NCI-H1092 (cell line): ENCODE measurements around the gene CDR2.
"Not testable (repeated sequence)": the region's sequence is repeated elsewhere in the genome, so short reads cannot be mapped to it uniquely, and the experiment has no call there.

Source experiments
- DNase-seq: peaks from one replicate; lab custom pipeline; 2025; lab: John Stamatoyannopoulos, UW

CDR2 gene

DNA sequence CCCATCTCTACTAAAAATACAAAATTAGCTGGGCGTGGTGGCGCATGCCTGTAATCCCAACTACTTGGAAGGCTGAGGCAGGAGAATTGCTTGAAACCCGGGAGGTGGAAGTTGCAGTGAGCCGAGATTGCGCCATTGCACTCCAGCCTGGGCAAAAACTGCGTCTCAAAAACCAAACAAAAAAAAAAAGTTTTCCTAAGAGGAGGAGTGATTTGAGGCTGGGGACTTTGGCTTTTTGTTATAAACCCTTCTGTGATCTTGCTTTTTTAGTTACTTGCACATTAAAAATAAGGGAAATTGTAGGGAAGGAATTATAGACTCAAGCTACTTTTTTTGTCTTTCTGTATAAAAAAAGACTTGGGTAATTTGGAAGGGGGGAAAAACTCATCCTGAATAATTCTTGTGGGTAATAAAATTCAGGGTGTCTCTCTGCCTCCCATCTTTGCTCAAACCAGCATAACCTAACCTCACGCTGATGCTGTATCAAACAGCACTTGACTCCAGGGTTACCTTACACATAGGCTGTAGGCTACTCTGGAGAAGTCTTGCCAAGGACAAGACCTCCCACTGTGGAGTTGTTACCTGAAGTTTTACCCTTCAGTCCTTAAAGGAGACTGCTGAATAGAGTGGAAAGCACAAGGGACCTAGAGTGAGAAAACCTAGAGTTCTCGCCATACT, 1.7 kb upstream of the CDR2 start:
- no peak for DNase-seq

DNA sequence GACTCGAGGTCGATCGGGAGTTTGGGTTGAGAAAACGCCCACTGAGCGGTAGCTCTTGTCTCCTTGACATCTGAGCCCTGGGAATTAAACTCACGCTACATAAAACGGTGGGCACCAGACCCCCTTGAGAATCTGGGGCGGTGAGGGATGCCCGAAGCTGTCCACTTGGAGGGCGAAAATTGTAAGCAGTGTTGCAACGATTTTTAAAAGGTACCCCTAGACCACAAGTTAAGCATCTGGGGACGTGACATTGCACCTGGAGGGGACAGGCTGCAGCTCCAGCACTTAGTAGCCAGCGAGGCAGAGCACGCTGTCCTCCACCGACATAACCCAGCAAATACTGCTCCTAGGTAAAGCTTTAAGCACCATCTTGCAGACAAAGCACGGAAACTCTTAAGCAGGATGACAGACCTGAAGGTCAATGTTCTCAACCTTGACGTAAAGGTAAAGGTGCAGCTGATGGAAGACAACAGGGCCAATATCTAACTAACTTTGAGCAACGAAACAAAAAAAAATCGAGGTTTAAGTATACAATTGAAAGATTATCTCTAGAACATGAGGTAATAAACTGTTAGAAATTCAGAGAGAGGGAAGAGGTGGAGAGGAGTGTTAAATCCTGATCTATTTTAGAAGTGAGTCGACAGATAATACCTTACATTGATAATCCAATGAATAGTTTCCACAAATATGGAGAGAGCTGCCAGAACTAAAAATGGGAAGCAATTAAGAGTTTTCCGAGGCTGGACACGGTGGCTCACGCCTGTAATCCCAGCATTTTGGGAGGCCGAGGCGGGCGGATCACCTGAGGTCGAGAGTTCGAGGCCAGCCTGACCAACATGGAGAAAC, 921 bp upstream of the CDR2 start:
- peak; percentile 17 for DNase-seq

DNA sequence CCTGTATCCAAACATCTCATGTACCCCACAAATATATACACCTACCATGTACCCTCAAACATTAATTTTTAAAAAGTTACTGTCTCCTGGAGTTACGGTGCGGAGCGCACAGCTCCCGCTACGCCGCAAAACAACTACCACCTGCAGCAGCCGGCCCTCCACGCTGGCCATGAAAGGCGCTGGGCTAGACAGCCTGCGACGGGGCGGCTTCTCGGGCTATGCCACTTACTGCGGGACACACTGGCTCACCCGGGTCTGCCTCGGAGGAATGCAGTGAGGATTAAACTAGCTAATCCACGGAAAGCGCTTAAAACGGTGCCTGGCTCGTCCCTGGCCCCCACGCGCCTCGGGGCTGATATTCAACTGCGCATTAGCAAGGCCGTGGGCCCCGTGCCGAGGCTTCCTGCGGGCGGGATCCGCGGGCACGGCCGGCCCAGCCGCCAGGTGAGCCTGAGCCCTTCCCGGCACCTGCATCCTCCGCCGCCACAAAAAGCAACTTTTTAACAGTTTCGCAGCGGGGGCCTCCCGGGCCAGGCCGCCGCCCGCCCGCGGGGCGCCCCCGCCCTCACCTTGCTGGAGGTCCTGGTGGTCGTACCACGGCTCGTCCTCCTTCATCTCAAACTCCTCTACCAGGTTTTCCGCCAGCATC, 633 bp downstream of the CDR2 start:
- DNase-seq = no peak

DNA sequence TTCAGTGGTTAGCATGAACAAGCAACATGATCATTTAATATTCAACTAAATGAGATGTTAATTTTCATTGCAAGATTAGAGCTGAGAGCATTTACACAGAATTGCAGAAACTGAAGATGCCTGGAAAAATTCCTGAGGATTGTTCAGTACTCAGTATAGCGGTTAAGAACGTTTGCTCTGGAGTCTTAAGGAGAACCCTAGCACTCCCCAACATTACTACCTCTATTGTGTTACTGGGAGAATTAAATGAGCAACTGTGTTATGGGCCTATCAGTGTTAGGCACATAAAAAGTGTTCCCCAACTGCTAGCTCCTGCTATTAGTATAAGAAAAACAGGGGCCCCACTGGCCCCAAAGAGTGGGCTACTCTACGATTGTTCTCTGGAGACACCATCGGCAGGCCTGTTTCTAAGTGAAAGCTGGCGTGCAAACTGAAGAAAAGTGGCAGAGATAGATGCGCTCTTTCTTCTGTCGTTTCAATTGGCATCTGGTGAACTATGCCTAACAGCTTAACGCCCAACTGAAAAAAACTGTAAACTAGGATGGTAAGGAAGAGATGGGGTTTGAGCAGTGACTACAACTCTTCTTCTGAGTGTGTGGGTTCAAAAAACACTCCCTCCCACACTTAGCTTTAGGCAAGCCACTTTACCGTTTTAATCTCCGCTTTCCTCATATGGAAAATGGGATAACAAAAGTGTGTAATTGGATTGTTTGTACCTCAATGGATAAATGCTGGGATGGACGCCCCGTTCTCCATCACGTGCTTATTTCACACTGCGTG, 1.3 kb downstream of the CDR2 start:
- no peak for DNase-seq

DNA sequence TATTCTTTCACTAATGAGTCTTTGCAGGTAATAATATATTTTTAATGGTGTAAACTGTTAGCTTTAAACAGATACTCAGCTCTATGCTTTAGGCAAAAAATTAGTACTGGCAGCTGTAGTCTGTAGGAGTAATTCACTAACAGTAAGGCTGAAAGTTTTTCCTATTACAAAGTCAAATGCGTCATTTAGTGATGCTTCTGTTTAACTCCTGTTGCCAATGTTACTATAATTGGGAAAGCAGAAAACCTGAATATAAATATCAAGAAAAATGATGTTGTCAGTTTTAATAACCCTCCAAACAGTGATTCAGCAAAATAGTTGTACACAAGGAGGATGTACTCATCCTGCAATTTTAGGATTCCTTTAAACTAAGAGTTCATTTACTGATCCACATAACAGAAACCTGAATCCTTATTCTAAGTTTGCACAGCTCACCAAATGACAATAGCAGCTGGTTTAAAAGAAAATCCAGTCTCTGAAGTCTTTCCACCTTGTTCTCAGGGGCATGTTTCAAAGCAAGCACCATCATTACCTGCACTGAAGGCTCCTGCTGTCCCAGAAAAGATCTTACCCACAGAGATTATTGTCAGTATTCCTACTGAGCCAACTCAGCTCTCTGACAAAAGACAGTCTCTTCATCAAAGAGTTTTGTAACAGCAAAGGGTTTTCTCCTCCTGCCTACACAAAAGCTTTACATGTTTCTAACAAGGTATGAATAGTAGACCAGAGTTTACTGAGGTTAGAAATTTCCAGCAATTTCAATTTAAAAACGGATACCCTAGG, 4.2 kb downstream of the CDR2 start:
- DNase-seq = no peak

DNA sequence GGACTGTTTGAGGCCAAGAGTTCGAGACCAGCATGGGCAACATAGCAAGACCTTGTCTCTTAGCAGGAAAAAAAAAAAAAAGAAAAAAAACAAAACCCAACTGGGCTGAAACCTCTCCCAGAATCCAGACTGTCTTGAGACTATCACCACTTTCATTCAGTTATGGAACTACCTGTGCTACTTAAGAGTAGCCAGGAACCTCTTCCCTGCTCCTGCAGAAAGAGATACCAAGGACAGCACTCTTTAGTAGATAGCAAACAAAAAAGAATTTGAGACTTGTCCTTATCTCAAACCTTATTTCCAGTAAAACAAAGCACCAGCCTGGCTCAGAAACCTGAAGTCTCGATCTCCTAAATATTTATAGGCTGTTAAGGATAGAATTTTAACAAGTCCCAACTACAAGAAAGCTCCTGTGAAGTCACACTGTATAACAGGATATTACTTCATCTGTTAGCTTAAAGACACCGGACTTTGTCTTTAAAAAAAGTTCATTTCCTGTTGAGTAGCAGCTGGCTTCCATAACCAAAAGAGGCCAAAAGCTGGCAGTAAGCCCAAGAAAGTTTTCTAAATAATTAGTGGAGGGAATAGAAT, 5.1 kb downstream of the CDR2 start:
- DNase-seq = no peak

DNA sequence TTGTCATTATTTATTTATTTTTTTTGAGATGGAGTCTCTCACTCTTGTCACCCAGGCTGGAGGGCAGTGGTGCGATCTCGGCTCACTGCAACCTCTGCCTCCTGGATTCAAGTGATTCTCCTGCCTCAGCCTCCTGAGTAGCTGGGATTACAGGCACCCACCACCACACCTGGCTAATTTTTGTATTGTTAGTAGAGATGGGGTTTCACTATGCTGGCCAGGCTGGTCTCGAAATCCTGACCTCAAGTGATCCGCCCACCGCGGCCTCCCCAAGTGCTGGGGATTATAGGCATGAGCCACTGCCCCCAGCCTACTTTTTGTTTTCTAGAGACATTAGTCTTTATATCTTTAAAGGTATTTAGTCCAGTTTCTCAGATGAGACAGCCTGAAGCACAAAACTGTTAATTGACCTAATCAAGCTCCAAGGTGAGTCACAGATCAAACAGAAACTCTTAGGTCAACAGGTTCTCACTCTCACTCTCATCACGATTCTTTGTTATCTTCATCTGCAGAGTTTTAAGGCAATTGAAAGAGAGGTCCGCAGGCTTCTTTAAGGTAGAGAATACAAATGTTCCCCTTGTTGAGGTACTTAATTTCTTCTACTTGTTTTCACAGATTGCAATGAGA, 6.1 kb downstream of the CDR2 start:
- DNase-seq = not testable (repeated sequence)

DNA sequence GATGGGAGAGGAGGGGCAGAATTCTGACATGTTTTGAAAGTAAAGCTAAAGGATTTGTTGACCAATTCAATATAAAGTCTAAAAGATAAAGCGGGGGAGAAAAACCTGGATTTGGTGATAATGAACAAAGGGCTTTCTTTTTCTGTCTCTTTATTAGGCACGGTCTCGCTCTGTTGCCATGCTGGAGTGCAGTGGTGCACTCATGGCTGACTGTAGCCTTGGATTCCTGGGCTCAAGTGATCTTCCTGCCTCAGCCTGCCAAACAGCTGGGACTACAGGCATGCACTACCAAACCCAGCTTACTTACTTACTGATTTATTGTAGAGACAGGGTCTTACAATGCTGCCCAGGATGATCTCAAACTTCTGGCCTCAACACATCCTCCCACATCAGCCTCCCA, 7.5 kb downstream of the CDR2 start:
- no peak for DNase-seq

DNA sequence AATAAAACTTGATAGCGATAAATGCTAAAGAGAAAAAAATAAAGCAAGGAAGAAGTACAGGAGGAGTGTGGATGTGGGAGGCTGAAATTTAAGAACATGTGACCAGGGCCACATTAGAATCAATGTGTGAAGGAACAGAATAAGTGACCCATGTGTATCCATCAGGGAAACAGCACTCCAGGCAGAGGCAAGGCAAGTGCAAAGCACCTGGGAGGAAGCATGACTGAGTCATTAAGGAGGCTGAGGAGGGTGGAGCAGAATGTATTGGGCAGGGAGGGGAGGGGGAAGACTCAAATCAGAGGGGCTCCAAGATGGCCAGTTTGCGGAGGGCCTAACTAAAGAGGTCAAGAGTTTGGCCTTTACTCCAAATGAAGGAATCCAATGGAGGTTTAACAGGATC, 8.0 kb downstream of the CDR2 start:
- DNase-seq = no peak

DNA sequence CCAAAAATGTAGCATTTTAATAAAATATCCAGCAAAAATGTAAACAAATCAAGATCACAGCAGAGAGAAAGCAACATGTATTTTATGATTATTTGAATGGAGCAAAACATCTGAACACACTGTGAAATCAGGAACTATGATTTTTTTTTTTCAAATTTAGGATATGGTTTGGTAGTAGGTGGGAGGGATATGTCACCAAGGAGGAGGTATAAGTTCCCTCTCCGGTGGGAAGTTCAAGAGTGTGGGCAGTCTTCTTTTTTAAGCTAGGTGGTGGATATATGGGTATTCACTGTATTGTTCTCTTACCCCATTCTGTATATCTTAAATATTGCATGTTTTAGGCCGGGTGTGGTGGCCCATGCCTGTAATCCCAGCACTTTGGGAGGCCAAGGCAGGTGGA, 10.2 kb downstream of the CDR2 start:
- DNase-seq = no peak

DNA sequence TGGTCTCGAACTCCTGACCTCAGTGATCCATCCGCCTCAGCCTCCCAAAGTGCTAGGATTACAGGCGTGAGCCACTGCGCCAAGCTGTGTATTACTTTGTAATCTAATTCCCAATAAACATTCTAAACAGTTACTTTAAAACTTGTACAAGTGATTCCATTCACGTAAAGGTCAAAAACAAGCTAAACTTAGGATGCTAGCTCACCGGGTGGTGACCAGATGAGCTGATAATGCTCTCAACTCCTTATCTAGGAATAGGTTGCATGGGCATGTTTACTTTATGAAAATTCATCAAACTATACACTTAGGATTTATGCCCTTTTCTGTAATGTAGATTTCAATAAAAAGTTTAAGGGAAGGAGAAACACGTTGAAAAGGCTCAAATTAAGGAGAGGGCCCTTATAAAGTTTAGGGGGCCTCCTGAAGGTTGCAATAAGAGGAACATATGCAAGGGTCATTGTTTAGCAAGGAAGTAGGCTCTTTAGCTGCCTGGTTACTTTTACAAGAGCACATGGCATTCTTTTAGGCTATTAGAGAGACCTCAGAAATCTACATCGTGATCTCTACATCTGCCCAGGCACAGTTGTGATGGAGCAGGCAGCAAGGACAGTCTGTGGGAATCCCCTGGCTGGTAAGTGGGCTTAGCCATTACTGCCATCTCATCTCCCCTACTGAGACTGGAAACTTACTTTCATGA, 13.3 kb downstream of the CDR2 start:
- no peak for DNase-seq

DNA sequence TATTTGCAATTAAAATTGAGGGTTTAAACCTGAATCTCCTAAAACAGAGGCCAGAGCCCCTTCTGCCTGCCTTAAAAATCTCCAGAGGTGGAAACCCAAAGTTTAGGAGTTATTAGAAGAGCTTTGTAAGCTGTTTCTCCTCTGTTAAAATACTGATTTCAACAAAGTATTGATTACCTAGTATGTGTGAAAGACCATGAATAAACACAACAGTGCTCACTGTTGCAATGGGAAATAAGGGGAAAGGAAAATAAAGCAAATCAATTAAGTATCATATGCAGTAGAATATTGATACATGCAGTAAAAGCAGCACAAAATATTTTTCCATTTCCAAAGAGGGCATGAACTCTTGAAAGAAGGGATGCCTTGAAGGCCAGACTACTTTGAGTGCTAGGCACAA, 14.7 kb downstream of the CDR2 start:
- no peak for DNase-seq

DNA sequence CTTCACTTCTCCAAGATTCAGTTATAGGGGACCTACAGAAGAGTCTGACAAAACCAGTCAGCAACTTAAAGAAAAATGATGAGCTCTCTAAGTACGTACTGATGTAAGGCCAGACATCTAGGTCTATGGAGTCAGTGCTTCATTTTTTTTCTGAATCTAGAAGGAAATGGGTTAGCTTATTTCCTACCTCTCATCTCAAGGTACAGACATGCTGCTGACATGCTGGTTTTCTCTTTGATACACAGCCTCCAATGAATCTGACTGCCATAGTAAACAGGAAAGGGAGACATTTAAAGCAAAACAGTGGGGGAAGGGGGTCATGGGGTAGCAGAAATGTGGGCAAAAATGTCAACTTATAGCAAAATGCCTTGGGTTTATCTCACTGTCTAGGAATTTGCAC, 16.4 kb downstream of the CDR2 start:
- DNase-seq = no peak

DNA sequence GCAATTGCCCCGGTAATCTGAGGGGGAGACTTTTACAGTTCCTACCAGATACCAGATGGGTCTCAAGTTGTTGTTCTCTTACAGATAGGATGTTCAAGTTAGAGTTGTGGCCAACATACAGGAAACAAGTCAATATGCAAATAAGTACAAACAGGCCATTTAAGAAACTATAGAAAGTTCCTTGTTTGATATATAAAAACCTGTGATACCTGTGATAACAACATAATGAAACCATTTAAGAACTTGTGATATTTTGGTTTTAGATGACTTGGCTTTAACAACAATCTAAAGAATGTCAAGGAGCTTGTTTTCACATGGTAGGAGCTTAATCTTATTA, 16.8 kb downstream of the CDR2 start:
- DNase-seq = no peak

DNA sequence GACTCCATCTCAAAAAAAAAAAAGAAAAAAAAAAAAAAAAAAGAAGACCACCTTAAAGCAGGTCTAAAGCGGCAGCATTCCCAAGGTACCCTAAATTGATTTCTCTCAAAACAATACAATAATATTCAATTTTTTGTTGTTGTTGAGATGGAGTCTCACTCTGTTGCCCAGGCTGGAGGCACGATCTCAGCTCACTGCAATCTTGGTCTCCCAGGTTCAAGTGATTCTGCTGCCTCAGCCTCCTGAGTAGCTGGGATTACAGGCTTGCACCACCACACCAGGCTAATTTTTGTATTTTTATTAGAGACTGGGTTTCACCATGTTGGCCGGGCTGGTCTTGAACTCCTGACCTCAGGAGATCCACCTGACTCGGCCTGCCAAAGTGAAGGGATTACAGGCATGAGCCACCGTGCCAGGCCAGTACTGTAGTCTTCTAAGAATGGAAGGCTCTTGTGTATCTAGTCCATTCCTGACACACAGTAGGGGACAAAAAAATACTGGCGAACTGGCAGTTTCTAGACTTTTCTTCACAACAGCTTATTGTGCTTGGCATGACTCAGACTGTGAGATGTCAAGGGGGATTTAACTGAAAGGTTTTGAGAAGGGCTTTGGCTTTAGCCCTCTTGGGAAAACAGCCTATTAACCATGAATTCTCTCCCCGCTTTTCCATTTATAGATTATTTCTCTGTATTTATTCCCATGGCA, 17.3 kb downstream of the CDR2 start:
- DNase-seq = no peak

DNA sequence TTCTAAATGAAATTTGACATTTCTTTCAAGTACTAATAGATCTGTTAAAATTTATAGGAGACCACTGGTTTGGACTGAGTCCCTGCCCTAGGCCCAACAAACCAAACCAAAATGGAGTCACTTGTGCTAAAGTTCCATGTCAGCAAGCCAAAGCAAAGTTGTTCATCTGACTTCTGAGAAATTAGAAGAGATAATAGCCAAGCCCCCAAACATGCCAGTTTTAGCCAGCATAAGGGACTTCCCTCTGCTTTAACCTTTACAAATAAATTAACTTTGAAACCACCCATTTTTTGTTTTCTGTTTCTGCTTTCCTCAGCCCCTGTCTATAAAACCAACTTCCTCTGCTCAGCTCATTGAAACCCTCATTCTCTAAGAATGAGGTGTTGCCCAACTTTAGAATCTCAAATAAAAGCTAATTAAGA, 18.9 kb downstream of the CDR2 start:
- no peak for DNase-seq

DNA sequence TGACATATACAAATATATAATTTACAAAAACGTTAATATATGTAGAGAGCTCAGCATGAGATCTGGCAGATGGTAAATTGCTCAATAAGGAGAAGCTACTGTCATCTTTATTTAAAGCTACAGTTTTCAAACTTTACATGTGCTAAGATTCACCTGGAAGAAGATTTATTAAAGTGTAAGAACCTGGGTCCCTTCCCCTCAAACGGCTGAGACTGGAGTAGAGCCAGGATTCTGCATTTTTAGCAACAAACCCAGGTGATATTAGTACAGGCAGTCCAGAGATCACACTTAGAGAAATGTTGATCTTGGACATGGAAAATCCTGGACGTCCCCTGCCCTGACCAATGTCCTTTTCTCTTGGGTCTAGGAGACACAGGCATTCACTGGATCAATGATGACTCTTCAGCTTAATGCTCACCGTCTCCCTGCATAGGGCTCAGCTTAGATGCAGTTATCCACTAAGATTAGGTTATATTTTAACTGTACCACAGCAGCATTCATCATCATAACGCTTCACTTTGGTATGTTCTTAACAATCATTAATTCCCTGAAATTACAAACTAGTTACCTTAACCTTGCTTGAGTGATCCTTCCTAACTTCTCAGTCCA, 20.4 kb downstream of the CDR2 start:
- DNase-seq = no peak

DNA sequence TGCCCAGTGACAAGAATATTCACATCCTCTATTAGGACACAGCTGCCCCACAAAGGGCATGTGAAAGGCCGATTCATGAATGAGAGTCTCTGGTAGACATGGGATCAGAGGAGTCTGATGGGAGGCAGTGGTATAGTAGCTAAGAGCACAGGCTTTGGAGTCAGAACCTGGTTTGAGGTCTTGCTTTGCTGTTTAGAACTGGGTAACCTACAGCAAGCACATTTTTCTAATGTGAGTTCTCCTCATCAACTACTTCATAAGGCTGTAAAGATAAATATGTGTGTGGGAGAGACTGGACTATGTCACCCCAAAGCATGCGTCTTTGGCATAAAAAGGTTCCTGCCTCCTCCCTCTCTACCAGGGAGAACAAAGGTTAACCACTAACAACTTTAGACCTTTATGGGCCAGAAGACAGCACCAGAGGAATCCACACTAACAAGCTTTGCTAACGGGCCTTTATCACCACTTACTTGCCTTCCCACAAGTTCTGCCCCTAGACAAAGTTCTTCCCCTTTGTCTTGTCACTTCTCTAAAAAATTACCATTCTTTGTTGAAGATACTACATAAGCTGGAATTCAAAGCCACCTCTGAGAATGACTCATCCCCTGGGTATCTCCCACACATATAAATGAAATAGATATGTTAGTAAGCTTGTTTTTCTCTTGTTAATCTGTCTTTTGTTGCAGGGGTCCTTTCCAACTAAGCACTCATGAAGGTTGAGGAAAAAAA, 21.1 kb downstream of the CDR2 start:
- DNase-seq = no peak
